ENCODE results near the gene KRR1.

Gene KRR1

DNA sequence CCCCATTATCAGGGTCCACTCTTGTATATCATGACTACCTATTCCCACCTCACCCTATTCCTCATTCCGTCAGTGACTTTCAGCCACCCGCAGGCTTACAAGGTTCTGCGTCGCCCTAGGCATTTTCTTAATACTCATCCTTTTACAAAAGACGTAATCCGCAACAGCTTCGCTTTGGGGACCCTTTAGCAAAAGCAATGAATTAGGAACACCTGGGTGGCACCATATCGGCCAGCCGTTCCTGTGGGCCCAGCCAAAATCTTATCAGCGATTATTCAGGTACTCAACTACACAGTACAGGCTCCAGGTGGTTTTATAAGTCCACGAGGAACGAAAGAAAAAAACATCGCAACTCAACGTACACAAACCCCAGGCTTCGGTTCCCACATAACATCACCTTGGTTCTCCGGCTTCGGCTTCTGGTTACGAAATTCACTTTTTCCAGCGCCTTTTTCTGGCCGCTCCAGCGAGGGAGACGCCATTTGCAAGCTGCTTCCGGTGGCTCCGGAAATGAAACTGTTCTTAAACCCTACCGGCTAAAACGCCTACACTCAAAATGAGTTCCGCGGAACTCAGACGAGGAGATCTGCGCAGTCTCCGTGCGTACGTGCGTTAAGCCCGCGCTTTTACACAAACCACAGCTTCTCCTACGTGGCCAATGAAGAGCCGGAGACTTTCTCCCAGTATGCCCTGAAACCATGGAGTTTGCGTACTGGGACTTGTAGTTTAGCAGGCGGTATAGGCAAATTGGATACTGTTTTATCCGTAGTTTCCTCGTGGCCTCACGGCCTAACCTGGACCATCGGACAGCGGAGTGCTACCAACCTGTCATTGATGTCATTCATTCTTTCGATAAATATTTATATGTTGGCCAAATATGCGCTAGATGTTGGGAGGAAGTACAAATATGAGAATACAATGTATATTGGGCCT, at the start of gene KRR1:
TSS of gene KRR1 (minus strand) at position 494 of the 933 bp plus-strand sequence. CDS start at position 482, 12 bp downstream.
- peak; percentile 83 for DNase-seq

DNA sequence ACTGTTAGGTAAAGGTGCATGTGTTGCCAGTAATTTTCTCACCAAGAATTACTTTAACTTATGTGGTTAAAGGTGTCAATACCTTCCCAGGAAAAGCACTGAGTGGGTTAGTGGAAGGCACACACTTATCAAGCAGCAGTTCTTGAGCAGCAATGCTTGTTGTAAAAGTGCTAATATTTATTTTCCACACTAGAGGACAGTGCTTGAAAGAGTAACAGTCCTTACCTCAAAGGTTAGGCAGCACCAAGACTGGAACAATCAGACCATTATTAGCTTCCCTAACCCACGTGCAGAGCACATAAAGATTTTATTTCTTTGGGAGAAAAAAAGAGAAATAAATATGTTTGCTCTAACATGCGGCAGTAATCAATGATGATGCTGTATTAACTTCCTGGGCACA, 48.8 kb upstream of the KRR1 start:
- DNase-seq: no peak

DNA sequence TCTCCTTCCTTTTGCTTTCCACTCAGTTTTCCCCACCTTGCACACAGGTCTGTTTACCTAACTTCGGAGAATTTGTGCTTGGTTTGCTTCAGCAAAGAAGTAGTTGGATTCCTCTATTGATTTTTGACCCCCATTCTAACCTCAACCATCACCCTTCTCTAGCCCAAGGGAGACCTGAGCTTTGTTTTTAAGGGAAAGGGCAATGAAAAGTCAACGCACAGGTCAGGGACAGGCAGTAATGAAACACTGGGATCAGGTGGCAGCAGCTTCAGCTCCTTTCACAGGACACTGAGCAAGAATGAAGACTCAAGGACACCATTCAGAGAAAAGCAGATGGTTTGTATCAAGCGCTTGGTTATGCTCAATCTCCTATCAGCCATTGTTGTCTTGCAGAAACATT, 46.9 kb upstream of the KRR1 start:
- no peak for DNase-seq

DNA sequence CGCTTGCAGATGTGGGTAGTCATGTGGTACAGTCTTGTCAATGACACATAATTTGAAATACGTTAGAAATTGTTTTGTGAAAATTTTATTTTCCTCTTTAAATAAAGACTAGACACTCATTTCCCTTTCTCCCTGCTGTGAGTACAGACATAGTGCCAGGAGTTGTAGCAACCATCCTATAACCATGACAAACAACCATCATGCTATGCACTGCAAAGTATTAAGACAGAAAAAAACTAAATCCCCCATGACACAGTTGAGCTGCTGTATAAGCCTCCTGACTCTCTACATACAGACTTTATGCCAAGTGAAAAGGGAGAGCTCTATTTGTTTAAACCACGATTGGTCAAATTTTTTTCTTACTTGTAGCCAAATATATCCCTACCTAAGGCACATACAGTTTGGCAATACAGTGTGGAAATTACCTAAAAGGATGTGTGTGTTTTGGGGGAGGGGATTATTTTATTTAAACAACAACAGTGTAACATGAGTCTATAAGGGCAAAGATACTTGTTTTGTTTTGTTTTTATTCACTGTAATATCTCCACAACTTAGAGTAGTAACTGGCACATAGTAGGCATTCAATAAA, 45.0 kb upstream of the KRR1 start:
- no peak for DNase-seq

DNA sequence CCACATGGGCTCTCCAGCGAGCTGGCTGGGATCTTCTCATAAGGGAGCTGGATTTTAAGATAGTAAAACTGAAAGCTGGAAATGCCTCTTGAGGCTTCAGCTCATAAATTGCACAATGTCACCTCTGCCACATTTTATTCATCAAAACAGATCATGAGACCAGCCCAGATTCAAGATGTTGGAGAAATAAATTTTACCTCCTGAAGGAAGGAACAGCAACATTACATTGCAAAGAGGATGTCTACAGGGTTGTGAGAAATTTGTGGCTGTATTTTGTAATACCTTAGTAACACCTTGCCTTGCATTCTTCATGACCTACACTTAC, 43.1 kb upstream of the KRR1 start:
- DNase-seq: no peak

DNA sequence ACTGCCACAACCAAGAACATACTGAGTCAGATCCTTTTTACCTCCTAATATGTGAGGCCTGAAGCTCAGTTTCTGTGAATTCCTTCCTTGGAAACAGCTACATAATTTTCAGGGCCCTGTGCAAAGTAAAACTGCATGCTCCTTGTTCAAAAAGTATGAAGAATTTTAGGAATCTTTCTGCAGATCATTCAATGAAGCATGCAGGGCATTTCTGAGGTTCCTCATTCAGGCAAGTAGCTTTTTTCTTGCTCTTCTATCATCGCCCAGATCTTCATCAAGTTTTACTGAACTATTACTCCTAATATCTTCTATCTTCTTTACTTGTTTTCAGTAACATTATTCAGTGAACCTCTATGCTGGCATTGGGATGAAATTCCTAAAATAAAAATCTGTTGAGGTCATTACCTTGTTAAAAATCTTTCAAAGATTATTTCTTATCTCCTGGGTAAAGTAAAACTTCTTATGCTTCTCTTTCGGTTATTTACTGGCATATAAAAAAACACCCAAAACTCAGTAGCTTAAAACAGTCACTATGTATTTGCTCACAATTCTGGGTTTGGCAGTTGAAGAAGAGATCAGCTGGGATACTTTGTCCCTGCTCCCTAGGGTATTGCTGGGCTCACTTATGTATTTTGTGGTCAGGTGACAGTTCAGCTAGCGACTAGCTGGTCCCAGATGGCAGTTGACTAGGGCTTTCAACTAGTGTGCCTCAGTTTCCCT, 42.6 kb upstream of the KRR1 start:
- DNase-seq: no peak

DNA sequence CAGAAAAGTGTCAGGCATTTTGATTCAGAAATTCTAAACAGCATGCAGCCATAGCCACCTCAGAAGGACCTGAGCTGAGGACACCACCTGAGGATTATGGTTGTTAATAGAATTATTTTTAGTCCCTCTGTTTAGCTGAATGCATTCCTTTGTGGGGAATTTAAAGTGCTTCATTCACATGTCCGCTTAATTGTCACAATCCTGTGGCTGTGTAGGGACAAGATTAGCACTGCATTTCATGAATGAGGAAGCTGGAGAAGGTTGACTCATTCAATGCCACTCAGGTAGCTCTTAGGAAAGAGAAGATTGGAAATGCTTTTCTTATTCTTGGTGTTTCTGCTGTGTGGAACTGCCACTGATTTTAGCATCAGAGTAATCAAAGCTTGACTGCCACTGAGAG, 42.0 kb upstream of the KRR1 start:
- no peak for DNase-seq

DNA sequence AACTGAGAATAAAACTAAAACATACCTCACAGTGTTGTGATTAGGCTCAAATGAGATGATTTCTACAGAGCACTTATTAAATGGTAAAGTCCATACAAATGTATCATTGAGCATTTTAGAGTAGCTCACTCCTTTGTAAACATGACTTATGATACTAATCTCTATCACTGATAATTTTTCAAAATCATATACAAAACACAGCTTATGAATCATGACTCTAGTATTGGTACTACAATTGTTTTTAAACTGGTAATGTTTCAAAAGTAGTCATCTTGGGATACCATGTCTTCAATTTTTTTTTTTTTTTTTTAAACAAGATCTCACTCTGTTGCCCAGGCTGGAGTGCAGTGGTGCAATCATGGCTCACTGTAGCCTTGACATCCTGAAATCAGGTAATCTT, 40.1 kb upstream of the KRR1 start:
- DNase-seq: no peak

DNA sequence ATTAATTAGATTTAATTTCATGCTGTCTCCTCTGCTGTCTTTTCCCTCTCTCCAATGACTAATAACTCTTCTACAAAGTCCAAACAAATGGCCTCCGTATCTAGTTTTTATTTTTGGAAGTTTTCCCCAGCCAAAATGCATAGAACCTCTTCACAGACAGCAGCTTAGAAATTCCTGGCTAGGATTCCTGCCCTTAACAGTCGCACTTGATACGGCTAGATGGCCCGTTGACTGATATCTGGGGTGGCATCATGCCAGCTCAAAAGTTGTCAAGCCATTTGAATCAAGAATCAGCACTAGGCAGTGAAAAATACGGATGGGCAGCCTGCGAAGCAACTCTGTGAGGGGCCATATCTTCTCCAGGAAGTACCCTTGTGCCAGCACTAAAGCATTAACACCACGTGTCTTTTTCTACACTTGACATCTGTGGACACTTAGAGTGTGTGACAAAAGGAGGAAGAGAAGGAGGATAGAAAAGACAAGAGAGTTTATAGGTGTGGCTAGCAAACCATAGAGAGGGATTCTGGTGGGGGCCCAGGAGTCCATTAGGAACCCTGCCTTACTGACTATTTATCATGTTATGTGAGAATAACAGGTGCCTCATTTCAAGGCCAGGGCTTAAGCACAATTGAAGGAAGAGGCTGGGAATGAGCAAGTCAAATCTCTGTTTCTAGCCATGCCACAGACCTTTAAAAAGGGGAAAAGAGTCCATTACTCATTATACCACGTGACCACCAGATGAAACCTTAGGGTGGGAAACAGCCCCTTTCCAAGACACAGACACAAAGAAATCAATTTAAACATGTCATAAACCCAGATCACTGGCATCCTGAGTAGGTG, 39.2 kb upstream of the KRR1 start:
- DNase-seq: no peak

DNA sequence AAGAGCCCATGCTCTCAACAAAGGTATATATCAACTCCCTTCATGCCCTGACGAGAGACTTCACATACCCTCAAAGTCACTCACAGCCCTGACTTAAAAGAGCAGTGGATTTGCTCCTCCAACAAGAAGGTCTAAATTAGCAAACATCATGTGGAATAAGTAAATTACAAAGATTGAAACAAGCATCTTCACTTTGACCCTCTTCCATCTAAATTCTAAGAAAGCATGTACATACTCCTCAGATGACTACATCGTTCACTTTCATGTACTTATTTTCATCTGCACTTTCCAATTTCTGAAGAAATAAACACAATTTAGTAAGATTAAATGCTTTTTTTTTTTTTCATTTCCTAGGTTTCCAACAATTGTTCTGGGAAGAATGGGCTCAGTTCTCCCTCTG, 38.6 kb upstream of the KRR1 start:
- no peak for DNase-seq

DNA sequence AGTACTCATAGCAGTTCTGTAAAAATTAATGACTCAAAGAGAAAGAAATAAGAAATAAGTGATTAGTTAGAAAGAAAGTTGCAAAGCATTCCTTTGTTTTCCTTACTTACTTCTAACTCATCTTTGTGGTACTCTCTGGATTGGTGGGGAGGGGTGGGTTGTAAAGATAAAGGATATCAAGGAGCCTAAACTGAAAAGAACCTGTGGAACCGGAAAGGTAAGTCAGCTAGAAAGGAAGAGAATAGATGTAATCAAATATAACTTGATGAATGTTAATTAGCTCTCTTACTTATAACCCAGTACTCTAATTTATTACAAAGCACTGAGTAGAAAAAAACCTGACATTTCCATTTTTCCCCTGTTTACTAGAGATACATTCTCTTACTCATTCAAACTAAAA, 37.5 kb upstream of the KRR1 start:
- no peak for DNase-seq

DNA sequence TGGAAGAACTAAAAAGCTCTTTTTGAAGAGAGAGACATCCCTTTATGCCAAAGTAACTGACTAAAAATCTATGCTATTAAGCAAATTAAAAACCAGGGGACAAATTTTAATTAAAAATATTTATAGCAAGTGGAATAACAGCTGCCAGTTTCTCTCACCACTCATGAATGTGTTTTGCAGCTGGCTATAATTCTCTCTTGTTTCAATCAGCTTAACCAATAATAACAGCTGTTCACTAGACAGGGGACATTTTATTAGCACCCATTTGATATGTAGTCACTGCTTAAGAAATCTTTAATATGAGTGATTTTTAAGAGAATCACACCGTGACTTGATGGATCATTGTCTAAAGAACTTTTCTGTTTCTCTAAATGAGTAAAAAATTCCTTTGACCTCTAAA, 34.2 kb upstream of the KRR1 start:
- DNase-seq: no peak

DNA sequence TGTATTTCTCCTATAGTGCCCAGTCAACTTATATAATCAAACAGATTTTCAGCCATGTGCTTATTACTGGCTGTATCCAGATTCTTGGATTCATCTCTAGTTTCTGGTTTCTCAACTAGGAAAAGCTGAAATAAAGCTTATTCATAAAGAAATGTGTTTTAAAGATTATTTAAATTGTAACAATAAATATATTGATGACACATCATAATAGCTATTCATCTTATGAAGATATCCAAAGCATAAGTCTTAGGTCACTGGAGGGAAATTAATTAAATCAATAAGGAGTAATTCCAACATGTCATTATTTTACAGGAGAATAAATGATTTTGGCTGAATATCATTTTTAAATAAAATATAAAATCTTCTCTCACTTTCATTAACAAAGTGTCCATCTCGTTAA, 32.1 kb upstream of the KRR1 start:
- DNase-seq: no peak

DNA sequence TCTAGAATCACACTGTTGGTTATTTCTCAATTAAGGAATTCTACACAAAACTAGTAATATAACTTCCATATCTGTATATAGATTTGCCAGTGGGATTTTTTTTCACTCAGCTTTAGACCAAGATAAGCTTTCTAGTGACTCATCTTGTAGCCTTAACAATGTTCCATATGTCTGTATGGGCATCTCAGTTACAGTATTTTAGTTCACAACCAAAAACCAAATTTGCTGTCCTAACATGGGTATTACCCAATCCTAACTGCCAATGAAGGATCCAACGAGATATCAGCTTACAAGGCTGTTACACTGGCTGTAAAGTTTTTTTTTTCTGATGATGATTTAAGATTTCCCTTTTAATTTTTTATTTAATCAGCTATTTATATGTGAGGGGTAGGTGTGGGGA, 31.5 kb upstream of the KRR1 start:
- no peak for DNase-seq

DNA sequence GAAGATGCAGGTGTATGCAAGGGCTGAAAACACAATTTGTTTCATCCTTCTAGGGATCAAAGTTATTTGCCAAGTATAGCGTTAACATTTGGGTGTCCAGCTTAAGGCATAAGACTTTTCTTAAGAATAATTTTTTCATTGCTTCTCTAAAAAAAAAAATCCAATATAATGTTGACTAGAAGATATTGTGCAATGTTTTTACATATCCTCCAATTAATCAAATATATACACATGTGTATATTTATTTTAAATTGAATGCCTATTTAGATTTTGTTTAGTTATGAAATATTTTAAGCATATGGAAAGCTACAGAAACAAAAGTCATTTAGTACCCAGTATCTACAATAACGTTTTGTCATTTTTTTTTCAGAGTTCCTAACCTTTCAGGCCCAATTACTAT, 28.5 kb upstream of the KRR1 start:
- no peak for DNase-seq

DNA sequence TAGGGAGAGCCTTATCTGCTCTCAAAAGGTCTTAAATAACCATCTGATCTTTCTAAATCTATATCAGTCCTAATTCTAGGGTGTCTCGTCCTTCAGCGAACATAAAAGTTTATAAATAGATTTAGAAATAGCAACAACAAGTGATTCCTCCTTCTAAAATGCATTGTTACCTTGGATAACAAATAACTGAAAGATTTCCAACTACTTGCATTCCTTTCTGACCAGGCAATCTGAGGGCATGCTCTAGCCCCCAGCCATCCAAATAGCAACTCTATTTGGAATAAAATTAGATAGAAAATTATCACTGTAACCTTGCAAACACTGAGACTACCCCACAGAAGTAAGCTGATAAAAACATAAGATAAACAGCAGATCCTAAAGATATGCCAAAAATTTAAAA, 21.8 kb upstream of the KRR1 start:
- DNase-seq: no peak

DNA sequence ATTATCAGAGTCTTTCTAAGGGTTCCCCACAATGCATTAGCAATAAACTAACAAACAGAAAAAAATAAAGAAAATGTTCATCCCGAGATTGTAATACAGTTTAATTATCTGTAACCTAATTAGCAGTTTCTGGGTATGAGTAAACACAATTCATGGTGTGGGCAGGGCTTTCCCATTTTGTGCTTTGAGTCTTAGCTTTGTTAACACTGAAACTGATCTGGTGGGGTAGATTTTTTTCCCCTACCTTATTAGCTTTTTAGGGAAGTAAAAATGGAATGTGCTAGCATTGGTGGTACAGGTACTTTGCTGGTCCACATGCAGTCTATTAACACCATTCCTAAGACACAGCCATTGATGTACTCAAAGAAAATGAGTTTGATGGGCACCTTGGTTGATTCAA, 18.4 kb upstream of the KRR1 start:
- DNase-seq: no peak

DNA sequence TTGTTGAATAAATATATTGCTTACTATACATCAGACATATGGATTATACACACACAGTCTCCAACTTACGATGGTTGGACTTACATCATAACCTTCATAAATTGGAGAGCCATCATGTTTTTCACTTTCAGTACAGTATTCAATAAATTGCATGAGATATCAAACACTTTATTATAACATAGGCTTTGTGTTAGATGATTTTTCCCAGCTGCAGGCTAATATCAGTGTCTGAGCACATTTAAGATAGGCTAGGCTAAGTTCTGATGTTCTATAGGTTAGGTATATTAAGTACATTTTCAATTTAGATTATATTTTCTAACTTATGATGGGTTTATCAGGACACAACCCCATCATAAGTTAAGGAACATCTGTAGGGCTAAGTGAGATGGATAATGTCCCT, 17.9 kb upstream of the KRR1 start:
- DNase-seq: no peak

DNA sequence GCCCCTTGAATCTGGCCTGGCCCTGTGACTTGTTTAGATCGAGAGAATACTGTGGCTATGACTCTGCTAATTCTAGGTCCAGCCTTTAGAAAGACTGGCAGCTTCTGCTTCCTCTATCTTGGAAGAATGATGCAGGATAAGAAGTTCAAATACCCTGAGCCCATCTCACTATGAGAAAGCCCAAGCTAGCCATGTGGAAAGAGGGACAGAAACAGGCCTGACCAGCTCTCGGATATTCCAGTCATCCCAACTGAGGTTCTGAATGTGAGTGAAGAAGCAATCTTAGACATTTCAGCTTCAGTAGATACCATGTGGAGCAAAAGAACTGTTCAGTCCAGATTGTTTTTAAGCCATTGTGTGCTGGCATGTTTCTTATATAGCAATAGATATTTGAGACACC, 17.3 kb upstream of the KRR1 start:
- no peak for DNase-seq

DNA sequence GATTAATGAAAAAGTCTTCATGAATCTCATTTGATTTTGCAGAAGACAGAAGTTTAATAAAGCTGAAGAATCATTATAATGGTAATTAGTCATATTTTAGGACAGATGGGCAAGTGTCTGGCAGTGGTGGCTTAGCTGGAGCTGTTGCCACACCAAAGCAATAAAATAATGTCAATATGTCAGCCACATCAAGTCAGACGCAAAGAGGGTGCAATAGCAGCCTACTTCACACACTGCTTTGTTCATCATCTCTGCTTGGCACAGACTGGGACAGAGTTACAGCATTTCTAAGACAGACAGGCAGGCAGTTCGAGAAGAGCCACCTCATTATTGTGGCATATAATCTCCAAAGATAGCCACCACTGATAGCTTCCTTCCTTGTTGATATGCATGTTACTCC, 16.9 kb upstream of the KRR1 start:
- no peak for DNase-seq

DNA sequence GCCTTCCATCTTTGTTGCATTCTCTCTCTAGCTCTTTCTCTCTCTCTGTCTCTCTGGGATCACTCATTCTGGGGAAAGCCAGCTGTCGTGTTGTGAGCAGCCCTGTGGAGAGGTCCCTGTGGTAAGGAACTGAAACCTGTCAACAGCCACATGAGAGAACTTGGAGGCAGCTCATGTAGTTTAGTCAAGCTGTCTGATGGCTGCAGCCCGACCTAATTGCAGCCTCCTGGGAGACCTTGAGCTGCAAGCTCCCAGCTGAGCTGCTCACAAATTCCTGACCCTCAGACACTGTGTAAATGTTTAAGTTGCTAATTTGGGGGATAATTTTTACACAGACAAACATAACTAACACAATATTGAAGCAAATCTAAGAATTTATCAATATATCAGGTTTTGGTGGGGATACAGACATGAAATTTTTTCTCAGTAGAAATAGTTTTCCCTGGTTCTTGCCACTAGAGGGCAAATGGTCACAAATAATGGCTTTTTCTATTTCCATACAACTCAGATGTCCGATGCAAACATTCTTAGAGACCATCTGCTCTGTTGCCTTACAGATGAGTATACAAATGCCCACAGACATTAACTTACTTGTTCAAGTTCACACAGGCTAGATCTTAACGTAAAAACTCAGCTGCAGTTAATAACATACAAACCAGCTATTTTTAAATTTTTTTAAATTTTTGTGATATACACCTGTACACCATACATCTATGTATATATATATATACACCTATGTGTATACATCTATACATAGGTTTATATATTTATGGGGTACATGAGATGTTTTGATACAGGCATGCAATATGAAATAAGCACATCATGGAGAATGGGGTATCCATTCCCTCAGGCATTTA, 15.5 kb upstream of the KRR1 start:
- DNase-seq: no peak

DNA sequence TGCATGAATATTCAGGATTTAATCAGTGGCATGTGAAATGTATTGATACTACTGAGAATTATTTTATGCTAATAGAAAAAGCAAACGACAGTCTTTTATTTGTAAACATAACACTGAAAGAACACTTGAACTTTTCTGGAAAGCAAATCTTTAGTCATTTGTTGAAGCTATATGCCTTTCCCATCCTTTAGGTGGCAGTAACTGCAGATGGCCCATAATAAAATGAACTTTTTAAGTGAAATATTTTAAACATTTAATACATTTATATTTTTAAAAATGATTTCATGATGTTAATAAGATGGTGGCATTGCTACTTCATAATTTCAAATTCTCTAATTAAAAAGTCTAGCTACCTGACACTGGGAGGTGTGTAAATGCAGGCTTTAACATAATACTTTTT, 13.9 kb upstream of the KRR1 start:
- no peak for DNase-seq
